ENCODE measurements around the gene MFRP.
A peak's percentile ranks its signal among the peaks of the same experiment; 100 is the strongest.

The MFRP gene

GRCh38 chr11:119329320-119329719 lies 17.2 kb downstream of the MFRP start:
- Histone ChIP-seq H3K9ac (ENCODE audit: low read depth, low read length) (no peak overlapping the region), H3K27me3 (ENCODE audit: insufficient read depth, low read length) (no peaks in the 10 kb centered on the region), H3K4me1 (ENCODE audit: insufficient read depth, low read length) (no peaks in the 10 kb centered on the region), H3K4me3 (ENCODE audit: low read length) (no peak overlapping the region), H3K36me3 (ENCODE audit: insufficient read depth, low read depth, low read length) (no peaks in the 10 kb centered on the region), H3K9me3 (ENCODE audit: insufficient read depth, low read depth, low read length) (no peaks in the 10 kb centered on the region), H3K27ac (ENCODE audit: low read length) (no peak overlapping the region)

DNA sequence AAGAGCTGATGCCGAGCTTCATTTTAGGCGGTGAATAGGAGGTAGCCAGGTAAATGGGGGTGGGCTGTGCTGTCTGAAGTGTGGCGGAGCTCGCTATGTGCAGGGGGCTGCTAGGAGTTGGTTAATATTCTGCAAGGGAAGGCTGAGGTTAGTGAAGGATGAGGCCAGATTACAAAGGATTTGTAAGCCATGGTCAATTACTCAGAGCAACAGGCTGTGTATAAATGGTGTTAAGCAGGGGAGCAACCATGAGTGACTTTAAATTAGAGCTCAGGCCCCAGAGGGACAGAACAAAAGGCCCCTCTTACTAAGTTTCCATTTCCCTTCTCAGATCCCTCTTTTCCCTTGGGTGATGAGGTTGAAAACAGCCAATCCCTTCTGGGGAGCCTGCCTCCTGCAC lies 22.3 kb downstream of the MFRP start:
- no peak overlapping the region for H3K27ac ChIP-seq (ENCODE audit: low read length)
- peaks cover 18% of the 10 kb centered on the region; the same call in 1 of the 2 replicates for H3K27me3 ChIP-seq (ENCODE audit: insufficient read depth, low read length)
- H3K9ac ChIP-seq (ENCODE audit: low read depth, low read length), result no peak overlapping the region
- no peaks in the 10 kb centered on the region for H3K36me3 ChIP-seq (ENCODE audit: insufficient read depth, low read depth, low read length)
- no peaks in the 10 kb centered on the region for H3K9me3 ChIP-seq (ENCODE audit: insufficient read depth, low read depth, low read length)
- H3K4me3 ChIP-seq (ENCODE audit: low read length), result no peak overlapping the region
- H3K4me1 ChIP-seq (ENCODE audit: insufficient read depth, low read length), result peaks cover 12% of the 10 kb centered on the region; the same call in 1 of the 2 replicates

DNA sequence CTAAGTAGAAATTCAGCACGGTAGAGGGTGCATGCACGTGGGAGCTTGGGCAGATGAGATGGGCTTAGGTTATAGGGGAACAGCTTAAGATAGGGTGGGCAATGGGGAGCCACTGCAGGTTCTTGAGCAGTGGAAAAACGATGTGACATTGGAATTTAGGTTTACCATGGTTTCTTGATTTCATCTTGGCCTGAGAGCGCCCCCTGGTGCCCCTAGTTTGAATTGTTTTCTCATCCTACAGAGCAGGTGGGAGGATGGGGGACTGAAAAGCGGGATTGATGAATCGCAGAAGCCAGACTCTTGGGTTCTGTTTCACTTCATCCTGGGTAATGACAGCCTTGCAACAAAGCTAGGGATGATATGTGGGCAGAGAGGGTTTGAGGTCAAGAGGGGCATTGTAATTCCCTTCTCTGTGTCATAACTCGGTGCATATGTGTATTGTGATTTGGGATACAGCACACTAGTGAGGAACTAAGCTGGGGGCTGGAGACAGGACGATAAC lies 22.9 kb downstream of the MFRP start:
- H3K4me3 ChIP-seq (ENCODE audit: low read length), result no peak overlapping the region
- H3K36me3 ChIP-seq (ENCODE audit: insufficient read depth, low read depth, low read length), result no peaks in the 10 kb centered on the region
- peaks cover 18% of the 10 kb centered on the region for H3K4me1 ChIP-seq (ENCODE audit: insufficient read depth, low read length)
- H3K9me3 ChIP-seq (ENCODE audit: insufficient read depth, low read depth, low read length), result no peaks in the 10 kb centered on the region
- H3K9ac ChIP-seq (ENCODE audit: low read depth, low read length), result no peak overlapping the region
- H3K27ac ChIP-seq (ENCODE audit: low read length), result no peak overlapping the region
- peaks cover 24% of the 10 kb centered on the region; the same call in 1 of the 2 replicates for H3K27me3 ChIP-seq (ENCODE audit: insufficient read depth, low read length)

GRCh38 chr11:119322921-119323531 lies 23.5 kb downstream of the MFRP start:
- Histone ChIP-seq H3K4me3 (ENCODE audit: low read length) (no peak overlapping the region), H3K4me1 (ENCODE audit: insufficient read depth, low read length) (peaks cover 22% of the 10 kb centered on the region), H3K27ac (ENCODE audit: low read length) (no peak overlapping the region), H3K9ac (ENCODE audit: low read depth, low read length) (no peak overlapping the region), H3K36me3 (ENCODE audit: insufficient read depth, low read depth, low read length) (no peaks in the 10 kb centered on the region), H3K9me3 (ENCODE audit: insufficient read depth, low read depth, low read length) (no peaks in the 10 kb centered on the region), H3K27me3 (ENCODE audit: insufficient read depth, low read length) (peaks cover 30% of the 10 kb centered on the region; the same call in 1 of the 2 replicates)

DNA sequence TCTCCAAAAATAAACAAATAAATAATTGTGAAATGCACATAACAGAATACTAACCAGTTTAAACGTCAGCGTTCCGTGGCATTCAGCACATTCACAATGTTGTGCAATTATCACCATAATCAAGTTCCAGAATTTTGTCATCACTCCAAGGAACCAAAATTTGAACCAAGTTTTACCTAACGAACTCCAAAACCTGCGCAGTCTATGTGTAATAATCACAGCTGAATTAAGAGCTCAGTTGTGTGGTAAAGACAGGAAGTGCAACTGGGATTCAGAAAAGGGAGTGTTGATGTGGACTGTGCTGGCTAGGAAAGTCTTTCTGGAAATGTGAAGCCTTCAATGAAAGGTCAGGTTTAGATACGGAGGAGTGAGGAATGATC lies 24.2 kb downstream of the MFRP start:
- Histone ChIP-seq H3K27me3 (ENCODE audit: insufficient read depth, low read length) (peaks cover 36% of the 10 kb centered on the region), H3K4me3 (ENCODE audit: low read length) (no peak overlapping the region), H3K9me3 (ENCODE audit: insufficient read depth, low read depth, low read length) (no peaks in the 10 kb centered on the region), H3K9ac (ENCODE audit: low read depth, low read length) (no peak overlapping the region), H3K27ac (ENCODE audit: low read length) (no peak overlapping the region), H3K36me3 (ENCODE audit: insufficient read depth, low read depth, low read length) (no peaks in the 10 kb centered on the region), H3K4me1 (ENCODE audit: insufficient read depth, low read length) (peaks cover 28% of the 10 kb centered on the region)

DNA sequence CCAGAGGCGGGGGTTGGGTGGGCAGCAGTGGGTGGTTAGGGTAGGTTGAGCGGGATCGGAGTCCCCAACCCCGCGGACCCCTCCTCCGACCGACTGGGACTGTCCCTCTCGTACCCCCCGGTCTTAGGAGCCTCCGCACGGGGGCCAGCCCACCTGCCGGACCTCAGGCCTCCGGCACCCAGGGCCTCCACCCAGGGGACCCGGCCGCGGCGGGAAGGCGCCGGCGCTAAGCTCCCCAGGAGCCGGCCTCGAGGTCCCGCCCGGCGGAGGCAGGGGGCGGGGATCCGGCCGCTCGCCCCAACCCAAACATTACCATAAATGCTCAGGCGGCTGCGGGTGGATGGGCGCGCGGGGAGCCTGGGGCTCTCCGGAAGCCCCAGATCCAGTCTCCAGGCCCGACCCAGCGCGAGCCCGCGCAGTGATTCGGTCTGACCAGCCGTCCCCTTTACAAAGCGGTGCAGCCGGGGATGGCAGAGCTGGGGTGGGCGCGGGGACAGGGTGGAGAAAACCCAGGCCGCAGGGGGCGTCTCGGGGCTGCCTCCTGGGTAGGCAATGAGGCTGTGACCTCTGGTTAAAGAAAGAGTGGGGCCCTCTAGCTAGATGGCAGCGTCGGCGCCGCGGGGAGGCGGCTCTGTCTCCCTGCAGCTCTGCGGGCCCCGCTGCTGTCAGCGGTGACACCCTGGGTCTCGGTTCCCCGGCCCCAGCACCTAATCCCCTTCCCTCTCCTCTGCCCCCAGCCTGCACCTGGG lies 25.6 kb downstream of the MFRP start:
- peaks cover 29% of the 10 kb centered on the region for H3K4me1 ChIP-seq (ENCODE audit: insufficient read depth, low read length)
- H3K36me3 ChIP-seq (ENCODE audit: insufficient read depth, low read depth, low read length), result no peaks in the 10 kb centered on the region
- H3K27ac ChIP-seq (ENCODE audit: low read length), result peak overlapping the region; percentile 61
- peaks cover 49% of the 10 kb centered on the region for H3K27me3 ChIP-seq (ENCODE audit: insufficient read depth, low read length)
- peak overlapping the region; percentile 77; the same call in 1 of the 2 replicates for H3K9ac ChIP-seq (ENCODE audit: low read depth, low read length)
- no peaks in the 10 kb centered on the region for H3K9me3 ChIP-seq (ENCODE audit: insufficient read depth, low read depth, low read length)
- peak overlapping the region; percentile 71 for H3K4me3 ChIP-seq (ENCODE audit: low read length)

DNA sequence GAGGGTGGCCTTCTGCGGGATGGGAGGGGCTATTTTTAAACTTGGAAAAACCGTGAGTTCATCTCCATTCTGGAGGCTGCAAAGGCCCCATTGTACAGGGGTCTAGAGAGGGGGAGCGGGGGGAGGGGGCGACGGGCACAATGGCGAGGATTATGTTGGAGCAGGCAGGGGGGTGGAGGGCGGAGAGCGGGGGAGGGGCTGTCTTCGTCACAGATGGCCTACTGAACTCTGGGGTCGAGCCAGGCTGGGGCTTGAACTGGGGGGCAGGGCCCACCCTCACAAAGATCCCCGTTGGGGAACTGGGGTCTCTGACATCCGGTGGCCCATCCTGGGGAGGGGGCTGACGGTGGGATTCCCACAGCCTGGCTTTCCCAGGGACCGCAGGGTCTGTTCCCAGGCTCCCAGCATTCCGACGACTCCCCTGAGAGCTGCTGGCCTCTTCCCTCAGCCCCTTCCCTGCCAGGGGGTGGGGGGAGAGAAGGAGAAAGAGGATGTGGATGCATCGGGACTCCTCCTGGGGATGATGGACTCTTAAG lies 26.2 kb downstream of the MFRP start:
- Histone ChIP-seq H3K36me3 (ENCODE audit: insufficient read depth, low read depth, low read length) (no peaks in the 10 kb centered on the region), H3K9me3 (ENCODE audit: insufficient read depth, low read depth, low read length) (no peaks in the 10 kb centered on the region), H3K27ac (ENCODE audit: low read length) (no peak overlapping the region), H3K9ac (ENCODE audit: low read depth, low read length) (peak overlapping the region; percentile 77; the same call in 1 of the 2 replicates), H3K4me1 (ENCODE audit: insufficient read depth, low read length) (peaks cover 29% of the 10 kb centered on the region), H3K4me3 (ENCODE audit: low read length) (peak overlapping the region; percentile 71), H3K27me3 (ENCODE audit: insufficient read depth, low read length) (peaks cover 55% of the 10 kb centered on the region)

DNA sequence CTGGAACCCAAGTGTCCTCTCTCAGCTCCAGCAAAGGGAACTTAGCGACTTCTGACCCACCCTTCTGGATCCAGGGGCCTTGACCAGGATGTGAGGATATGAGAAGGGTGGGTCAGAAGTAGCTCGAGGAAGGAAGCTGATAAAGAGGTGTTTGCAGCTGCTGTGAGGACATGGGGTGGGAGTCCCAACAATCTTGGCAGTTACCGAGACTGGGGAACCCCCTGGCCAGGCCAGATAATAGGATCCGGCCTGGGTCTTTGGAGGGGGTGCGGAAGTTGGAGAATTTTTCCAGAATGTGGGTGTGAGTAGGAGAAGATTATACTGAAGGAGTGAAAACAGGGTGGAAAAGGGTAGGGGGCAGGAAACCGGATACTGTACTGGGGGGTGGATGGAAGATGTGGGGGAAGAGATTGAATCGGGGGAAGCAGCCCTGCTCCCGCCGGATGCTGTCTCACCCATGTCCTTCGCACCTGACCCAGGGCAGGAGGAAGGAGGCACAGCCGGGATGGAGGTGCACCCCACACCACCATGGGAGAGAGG lies 26.7 kb downstream of the MFRP start:
- Histone ChIP-seq H3K9ac (ENCODE audit: low read depth, low read length) (peak overlapping the region; percentile 35; the same call in 1 of the 2 replicates), H3K4me1 (ENCODE audit: insufficient read depth, low read length) (peaks cover 29% of the 10 kb centered on the region), H3K36me3 (ENCODE audit: insufficient read depth, low read depth, low read length) (no peaks in the 10 kb centered on the region), H3K4me3 (ENCODE audit: low read length) (no peak overlapping the region; the same call in 1 of the 2 replicates), H3K27ac (ENCODE audit: low read length) (no peak overlapping the region), H3K9me3 (ENCODE audit: insufficient read depth, low read depth, low read length) (no peaks in the 10 kb centered on the region), H3K27me3 (ENCODE audit: insufficient read depth, low read length) (peaks cover 61% of the 10 kb centered on the region)

DNA sequence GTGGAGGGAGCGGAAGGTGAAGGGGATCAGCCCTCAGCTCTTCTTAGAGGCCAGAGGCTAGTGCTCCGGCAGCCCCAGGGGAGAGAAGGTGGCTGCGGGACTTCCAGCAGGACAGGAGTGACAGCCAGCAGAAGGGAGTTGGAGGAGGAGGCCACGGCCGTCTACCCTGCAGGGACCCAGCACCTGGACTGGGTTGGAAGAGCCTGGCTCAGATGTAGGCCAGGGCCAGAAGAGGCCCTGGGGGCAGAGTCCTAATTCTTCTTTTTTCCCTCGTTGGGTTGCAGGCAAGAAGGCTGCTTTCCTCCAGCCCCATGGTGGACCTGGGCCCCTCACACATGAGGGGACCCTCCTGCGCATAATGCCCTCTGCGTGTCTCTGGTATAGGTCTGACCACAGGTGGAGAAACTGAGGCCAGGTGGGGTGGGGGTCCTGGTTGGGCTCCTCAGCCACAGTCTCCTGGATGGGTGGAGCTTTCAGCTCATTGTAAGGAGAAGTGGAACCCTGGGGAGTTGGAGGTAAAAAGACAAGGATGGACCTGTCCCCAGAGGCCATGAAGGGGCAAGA lies 27.3 kb downstream of the MFRP start:
- Histone ChIP-seq H3K9ac (ENCODE audit: low read depth, low read length) (no peak overlapping the region), H3K27me3 (ENCODE audit: insufficient read depth, low read length) (peaks cover 66% of the 10 kb centered on the region), H3K4me1 (ENCODE audit: insufficient read depth, low read length) (peaks cover 29% of the 10 kb centered on the region), H3K9me3 (ENCODE audit: insufficient read depth, low read depth, low read length) (no peaks in the 10 kb centered on the region), H3K4me3 (ENCODE audit: low read length) (no peak overlapping the region), H3K27ac (ENCODE audit: low read length) (no peak overlapping the region), H3K36me3 (ENCODE audit: insufficient read depth, low read depth, low read length) (no peaks in the 10 kb centered on the region)

- Histone ChIP-seq H3K4me1 (ENCODE audit: insufficient read depth, low read length) (peaks cover 29% of the 10 kb centered on the region), H3K36me3 (ENCODE audit: insufficient read depth, low read depth, low read length) (no peaks in the 10 kb centered on the region), H3K27me3 (ENCODE audit: insufficient read depth, low read length) (peaks cover 68% of the 10 kb centered on the region), H3K27ac (ENCODE audit: low read length) (no peak overlapping the region), H3K4me3 (ENCODE audit: low read length) (no peak overlapping the region), H3K9me3 (ENCODE audit: insufficient read depth, low read depth, low read length) (no peaks in the 10 kb centered on the region), H3K9ac (ENCODE audit: low read depth, low read length) (no peak overlapping the region)
These were observed 28.0 kb downstream of the MFRP start for GRCh38 chr11:119318240-119319135.

Measured in iPS-20b (cell line).